GM21717 (cell line): Measurements from ENCODE around the gene BMP2K.
"Not testable (repeated sequence)": the region's sequence is repeated elsewhere in the genome, so short reads cannot be mapped to it uniquely, and the experiment has no call there.

Experiments used
- ATAC-seq: cut with Tn5 transposase; IDR thresholded peaks from one replicate; pipeline ENCODE4 v1.9.1; 2021; ENCODE audit warnings: mild to moderate bottlenecking, moderate library complexity; ENCODE audit not compliant: unreplicated experiment

The BMP2K gene

GRCh38 chr4:78787392-78788006 lies 11.3 kb downstream of the BMP2K start:
- ATAC-seq: no peak

DNA sequence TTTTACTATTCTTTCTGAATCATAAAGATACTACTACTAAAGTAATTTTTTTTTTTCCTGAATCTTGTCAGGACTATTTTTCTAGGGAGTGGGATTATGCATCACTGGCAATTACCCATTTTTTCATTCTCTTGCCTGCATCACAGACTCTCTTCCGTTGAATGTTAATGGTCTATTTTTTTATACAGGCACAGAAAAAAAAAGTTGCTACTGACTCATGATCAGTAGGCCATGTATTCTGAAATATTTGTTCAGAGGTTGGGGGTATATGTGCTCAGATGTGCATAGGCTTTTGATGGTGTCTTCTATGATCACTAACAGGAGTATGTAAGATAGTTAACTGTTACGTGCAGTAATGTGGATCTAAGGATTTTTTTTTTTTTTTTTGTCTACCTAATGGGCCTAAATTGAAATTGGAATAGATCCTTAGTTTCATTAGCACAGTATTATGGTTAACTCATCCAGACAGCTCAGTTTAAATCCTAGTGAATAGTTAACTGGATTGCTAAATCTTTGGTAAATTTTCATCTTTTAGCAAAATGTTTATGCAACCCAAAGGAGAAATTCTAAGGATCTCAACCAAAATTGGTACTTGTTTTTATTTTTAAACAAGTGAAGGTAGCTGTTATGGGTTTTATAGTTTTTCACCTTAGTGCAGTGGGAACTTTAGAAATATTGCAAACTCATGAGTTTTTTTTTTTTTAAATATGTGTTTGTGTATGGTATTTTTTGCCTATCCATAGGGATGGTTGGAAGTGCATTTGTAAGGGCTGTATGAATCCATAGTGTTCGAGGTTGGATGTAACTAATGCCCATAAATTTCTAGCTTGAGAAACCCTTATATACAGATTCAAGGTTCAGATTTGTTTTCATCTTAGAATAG lies 12.1 kb downstream of the BMP2K start:
- no peak for ATAC-seq

GRCh38 chr4:78795594-78796416 lies 19.7 kb downstream of the BMP2K start:
- ATAC-seq: not testable (repeated sequence)

DNA sequence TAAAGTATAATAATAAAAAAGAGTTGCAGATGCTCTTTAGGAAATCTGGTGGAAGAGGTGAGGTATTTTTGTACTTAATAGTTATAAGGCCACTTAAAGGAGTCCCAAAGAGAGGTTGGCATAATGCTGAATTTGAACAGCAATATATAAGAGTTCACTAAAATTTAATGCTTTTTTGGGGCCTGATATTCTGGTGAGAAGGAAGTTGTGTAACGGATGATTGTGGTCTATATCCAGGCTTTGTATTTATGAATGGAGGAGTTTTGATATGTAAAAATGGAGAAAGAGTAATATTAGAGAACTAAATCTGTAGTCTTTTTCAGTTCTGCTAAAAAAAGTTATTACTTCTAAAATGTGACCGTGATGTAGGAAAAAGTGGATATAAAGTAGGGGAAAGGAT lies 20.4 kb downstream of the BMP2K start:
- no peak for ATAC-seq

DNA sequence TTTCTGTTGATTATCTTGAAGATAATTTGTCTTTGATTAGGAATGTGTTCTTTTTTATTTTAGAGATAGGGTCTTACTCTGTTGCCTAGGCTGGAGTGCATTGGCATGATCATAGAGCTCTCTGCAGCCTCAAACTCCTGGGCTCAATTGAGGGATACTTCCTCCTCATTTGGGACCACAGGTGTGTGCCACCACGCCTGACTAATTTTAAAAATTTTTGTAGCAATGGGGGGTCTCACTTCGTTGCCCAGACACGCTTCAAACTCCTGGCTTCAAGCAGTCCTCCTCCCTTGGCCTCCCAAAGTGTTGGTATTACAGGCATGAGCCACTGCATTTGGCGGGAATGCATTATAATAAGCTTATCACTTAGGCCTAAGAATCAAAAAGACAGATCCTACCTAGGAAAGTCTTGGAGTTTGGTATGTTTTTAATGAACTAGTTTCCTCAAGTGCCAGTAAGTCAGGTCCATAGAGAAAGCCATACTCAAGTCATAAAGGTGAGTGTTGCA lies 21.7 kb downstream of the BMP2K start:
- no peak for ATAC-seq

DNA sequence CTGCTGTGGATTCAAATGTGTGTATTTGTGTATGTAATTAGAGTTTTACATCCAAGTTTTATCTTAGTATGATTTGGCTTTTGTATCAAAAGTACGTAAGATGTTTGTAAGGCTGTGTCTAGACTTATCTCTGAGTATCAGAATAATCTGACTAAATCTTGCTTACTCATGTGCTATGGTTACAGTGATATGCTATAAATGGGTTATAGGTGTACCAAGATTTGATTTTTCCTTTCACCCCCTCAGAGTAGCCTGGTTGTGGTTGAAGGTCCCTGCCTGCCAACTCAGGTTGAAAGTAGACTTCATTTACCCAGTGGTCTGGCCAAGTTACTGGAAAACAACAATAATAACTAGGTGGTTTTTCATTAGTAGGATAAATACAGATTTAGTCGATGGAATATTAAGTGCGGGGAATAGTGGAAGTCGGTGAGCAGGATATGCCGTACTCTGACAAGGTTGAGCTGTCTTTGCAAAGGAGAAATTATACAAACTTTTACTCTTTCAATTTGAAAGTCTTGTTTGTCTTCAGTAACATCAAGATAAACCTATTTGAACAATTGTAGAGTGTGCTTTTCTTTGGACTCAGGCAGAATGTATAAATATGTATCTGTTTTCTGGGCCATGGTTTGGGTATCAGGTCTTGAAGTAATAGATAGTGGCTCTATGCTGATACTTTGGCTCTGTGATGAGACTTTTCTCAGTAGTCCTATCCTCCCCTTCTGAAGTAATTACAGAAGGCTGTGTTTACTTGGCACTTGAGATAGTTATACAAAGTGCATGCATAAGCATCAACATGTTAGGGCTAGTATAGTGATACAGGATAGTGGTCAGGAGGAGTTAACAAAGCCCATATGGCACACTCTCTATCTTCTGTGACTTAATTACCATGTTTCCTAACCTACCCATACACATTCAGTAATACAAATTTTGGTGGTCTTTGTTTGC lies 23.7 kb downstream of the BMP2K start:
- ATAC-seq: peak; percentile 53

DNA sequence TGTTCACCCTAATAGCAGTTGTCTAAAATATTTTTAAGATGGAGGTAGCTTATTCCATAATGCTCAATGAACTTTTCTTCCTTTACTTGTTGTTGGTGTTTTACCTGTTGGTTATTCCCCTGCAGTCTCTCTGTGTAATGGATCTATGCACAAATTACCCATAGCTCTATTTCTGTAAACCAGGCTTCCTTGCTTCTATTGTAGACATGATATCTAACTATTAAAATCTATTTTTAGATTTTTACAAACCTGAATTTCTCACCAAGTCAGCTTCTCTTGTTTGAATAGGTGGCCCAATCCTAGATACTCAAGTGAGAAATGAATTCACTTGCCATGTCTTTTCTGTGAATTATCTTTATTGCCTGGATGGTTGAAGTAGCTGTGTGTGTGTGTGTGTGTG lies 24.8 kb downstream of the BMP2K start:
- no peak for ATAC-seq

DNA sequence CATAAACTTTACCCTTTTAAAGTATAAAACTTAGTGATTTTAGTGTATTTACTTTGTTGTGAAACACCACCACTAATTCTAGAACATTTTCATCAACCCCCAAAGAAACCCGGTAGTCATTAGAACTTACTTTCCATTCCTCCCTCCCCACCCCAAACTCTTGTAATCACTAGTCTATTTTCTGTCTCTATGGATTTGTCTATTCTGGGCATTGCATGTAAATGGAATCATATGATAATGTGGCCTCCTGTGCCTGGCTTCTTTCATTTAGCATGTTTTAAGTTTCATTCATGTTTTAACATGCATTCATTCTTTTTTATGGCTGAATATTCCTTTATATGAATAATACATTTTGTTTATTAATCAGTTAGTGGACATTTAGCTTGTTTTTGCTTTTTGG lies 27.8 kb downstream of the BMP2K start:
- no peak for ATAC-seq

GRCh38 chr4:78806943-78807460 lies 30.9 kb downstream of the BMP2K start:
- no peak for ATAC-seq

DNA sequence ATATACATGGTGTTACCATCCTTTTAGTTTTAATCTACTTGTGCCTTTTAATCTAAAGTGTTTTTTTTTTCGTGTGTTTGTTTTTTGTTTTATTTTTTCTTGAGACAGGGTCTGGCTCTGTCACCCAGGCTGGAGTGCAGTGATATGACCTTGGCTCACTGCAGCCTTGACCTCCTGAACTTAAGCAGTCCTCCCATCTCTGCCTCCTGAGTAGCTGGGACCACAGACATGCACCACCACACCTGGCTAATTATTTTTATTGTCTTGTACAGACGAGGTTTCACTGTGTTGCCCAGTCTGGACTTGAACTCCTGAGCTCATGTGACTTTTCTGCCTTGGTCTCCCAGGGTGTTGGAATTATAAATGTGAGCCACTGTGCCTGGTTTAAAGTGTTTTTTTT lies 33.1 kb downstream of the BMP2K start:
- no peak for ATAC-seq

DNA sequence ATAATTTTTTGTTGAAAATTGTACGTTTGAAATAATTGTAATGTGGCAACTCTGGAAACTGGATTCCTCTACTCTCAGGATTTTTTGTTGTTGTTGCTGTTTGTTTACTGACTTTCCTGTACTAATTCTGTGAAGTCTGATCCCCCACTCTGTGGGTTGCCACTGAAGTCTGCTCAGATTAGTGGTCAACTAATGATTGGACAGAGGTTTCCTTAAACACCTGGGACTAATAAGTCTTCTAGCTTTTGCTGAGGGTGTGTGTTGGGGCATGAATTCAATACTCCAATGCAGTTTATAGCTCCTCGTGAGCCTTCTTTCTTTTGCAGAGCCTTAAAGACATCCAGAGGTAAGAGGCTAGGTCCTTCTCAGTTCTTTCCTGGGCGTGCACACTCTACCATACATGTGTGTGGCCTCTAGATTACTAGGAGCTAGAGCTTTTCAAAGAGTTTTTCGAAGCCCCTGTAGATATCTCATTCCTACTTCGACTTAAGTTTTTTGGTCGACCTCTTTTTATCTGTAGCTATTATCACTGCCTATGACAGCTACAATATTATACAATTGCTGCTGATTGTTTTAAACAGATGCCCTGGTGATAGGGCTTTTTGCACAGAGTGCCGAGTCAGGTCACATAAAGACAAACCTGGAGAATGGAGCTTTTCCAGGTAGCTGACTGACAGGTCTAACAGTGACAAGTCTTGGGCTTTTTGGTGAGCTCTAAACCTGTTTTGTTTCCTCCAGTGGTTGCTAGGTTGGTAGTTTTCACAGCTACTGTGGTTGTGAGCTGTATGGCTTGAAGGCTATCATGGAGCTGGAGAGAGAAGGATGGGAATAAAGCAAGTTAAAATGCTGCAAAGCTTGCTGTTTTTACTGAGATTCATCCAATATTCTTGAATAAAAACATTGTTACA lies 34.0 kb downstream of the BMP2K start:
- no peak for ATAC-seq

DNA sequence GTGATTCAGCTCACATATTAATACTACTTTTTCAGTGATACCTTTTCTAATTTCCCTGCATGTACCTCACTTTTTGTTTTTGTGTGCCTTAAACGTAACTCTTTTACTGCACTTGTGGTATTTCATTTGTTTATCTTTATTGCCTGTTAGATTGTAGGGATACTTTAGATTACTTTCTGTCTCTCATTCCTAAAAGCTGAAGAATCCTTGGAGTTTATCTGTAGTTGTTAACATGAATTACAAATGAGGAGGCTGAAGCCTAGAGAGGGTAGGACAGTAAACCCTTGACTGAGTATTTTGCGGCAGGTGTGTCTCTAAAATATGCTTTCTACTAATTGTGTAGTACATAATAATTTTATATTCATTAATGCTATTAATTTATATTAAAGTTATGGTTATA lies 34.9 kb downstream of the BMP2K start:
- no peak for ATAC-seq

GRCh38 chr4:78818530-78819079 lies 42.5 kb downstream of the BMP2K start:
- ATAC-seq: no peak

GRCh38 chr4:78824001-78824400 lies 47.9 kb downstream of the BMP2K start:
- ATAC-seq: no peak

DNA sequence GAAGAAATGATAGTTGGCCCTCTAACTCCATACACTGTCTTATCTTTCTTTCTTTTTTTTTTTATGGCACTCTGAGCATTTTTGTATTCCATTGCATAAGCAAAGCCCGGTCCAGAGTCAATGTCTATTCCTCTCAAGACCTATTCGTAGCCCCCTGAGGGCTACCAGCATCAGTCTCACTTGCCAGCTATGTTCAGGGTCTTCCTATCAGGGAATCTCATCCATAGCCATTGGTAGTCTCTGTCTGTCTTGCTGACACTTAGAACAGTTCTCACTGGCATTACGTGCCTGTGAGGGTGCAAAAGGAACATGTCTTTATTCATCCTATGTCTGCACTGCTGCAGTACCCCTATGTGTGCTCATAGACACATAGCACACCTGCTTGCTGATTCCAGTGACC lies 51.0 kb downstream of the BMP2K start:
- no peak for ATAC-seq

DNA sequence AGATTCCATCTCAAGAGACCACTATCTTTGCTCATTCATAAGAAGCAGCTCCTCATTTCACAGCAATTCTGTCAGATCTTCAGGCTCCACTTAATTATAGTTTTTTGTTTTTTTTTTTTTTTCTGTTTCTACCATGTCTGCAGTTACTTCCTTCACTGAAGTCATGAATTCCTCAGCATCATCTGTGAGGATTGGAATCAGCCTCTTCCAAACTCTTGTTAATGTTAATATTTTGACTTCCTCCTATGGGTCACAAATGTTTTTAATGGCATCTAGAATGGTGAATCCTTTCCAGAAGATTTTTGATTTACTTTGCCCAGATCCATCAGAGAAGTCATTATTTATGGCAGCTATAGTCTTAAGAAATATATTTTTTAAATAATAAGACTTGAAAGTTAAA lies 53.1 kb downstream of the BMP2K start:
- ATAC-seq: no peak

DNA sequence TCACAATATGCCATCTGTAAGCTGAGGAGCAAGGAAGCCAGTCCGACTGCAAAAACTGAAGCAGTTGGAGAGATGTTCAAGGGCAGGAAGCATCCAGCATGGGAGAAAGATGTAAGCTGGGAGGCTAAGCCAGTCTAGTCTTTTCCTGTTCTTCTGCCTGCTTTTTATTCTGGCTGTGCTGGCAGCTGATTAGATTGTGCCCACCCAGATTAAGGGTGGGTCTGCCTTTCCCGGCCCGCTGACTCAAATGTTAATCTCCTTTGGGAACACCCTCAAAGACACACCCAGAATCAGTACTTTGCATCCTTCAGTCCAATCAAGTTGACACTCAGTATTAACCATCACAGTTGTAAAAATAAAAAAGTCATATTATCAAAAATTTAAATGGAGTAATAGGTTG lies 63.5 kb downstream of the BMP2K start:
- not testable (repeated sequence) for ATAC-seq

GRCh38 chr4:78840286-78840685 lies 64.1 kb downstream of the BMP2K start:
- ATAC-seq: not testable (repeated sequence)

DNA sequence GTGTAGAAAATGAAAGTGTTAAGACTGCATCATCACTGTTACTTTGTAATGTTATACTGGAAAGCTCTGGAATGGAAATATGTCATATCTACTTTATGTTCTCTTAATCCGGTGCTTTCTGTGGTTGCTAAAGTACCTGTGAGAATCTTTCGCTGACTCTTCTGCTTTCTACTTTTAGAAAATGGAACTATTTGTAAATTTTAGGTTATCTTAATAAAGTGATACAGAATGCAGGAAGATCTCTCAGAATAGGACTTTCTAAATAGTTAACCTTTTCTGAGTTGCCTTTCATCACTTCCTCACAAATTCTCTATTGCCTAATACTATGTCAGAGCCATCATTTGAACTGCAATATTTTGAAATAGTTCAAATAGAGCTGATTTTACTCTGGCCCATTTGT lies 69.3 kb downstream of the BMP2K start:
- ATAC-seq: peak; percentile 85
